Measurements from ENCODE around the gene ZNF662.
A peak's percentile ranks its signal among the peaks of the same experiment; 100 is the strongest.

The ZNF662 gene

DNA sequence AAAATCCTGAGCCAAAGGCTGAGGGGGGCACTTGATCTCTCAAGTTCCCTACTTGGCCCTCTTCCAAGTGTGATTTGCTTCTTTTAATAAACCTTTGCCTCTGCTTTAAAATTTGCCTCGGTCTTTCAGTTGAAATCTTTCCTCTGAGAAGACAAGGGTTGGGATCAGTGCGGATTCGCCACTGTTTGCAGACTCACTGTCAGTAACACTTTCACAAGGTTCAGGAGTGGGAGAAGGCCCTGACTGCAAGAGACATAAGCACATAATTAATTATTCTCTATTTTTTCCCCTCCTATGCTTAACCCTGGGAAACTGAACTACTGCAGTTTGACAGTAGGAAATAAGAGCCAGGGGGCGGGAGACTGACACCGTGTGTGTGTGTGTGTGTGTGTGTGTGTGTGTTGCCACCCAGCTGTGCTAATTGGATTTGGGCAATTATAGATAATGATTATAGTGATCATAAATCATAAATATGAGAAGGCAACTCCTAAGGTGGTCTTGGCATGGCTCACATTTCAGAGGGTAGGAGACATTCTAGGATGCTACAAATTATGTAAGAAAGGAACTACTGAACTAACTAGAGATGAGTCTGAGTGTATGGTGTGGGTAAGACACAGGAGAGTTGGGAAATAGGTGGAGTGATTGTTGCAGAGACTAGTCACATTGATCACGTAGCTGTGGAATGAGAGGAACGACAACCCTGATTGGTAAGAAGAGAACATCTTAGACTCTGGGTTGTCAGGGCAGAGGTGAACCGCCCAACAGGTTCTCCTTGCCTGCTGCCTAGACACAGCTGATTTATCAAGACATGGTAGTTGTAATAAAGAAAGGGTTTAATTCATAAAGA, 5.5 kb upstream of the ZNF662 start:
- peaks cover 3 to 7% of the 10 kb centered on the region in 2 donors for H3K36me3 Mint-ChIP-seq
- H3K9me3 Mint-ChIP-seq: peaks cover 7% of the 10 kb centered on the region in 2 donors
- ATAC-seq (replicated peaks): no peak
- peaks cover 23 to 28% of the 10 kb centered on the region in 2 donors for H3K27me3 Mint-ChIP-seq
- peaks cover 0 to under 1% of the 10 kb centered on the region in 2 donors for H3K4me1 Mint-ChIP-seq
- no peak overlapping the region for H3K4me3 Mint-ChIP-seq
- DNase-seq: no peak
- H3K27ac Mint-ChIP-seq: no peak overlapping the region

DNA sequence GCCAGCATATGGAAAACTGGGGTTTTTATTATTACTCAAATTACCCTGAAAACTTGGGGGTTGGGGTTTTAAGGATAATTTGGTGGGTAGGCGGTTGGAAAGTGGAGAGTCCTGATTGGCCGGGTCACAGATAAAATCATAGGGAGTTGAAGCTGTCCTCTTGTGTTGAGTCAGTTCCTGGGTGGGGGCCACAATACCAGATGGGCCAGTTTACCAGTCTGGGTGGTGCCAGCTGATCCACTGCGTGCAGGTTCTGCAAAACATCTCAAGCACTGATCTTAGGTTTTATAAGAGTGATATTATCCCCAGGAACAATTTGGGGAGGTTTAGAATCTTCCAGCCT, 4.9 kb upstream of the ZNF662 start:
- Mint-ChIP-seq H3K4me3 (no peak overlapping the region), H3K36me3 (peaks cover 3 to 7% of the 10 kb centered on the region in 2 donors), H3K27me3 (peaks cover 28 to 34% of the 10 kb centered on the region in 2 donors), H3K4me1 (peaks cover 2 to 5% of the 10 kb centered on the region in 2 donors), H3K27ac (no peak overlapping the region), H3K9me3 (peaks cover 7% of the 10 kb centered on the region in 2 donors)
- no peak for DNase-seq
- ATAC-seq (replicated peaks): no peak

DNA sequence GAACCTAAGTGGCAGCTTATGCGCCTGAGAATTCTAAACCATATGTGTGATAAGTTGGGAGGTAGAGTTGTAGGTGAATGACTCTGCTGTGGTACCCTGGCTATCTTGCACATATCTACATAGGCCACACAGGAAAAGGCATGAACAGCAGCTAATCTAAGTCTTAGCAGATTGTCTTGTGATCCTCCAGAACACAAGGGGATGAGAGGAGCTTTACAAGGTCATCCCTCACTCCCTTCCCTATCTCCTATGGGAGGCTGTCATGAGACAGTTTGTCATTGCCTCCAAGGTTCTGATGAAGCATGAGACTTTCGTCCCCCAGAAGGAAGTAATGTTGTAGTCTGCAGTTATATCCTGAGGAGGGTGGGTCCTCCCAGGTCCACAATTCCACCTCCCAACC, 3.7 kb upstream of the ZNF662 start:
- Mint-ChIP-seq H3K9me3 (peaks cover 7% of the 10 kb centered on the region in 2 donors), H3K4me3 (no peak overlapping the region), H3K27me3 (peaks cover 38 to 45% of the 10 kb centered on the region in 2 donors), H3K4me1 (peaks cover 8 to 14% of the 10 kb centered on the region in 2 donors), H3K27ac (no peak overlapping the region), H3K36me3 (peaks cover 3 to 7% of the 10 kb centered on the region in 2 donors)
- DNase-seq (no peak), ATAC-seq (replicated peaks) (no peak)

DNA sequence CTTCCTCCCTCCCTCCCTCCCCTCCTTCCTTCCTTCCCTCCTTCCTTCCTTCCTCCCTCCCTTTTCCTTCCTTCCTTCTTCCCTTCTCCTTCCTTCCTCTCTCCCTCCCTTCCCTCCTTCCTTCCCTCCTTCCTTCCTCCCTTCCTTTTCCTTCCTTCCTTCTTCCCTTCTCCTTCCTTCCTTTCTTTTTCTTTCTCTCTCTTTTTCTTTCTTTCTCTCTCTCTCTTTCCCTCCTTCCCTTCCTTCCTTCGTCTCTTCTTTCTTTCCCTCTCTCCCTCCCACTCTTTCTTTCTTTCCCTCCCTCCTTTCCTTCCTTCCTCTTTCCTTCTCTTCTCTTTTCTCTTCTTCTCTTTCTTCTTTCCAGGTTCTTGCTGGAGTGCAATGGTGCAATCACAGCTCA, 1.9 kb upstream of the ZNF662 start:
- H3K36me3 Mint-ChIP-seq: peaks cover 3 to 7% of the 10 kb centered on the region in 2 donors
- H3K4me1 Mint-ChIP-seq: peaks cover 8 to 14% of the 10 kb centered on the region in 2 donors
- ATAC-seq (replicated peaks) (no peak), DNase-seq (no peak)
- no peak overlapping the region for H3K4me3 Mint-ChIP-seq
- no peak overlapping the region for H3K27ac Mint-ChIP-seq
- H3K9me3 Mint-ChIP-seq: peaks cover 7% of the 10 kb centered on the region in 2 donors
- peaks cover 44 to 52% of the 10 kb centered on the region in 2 donors for H3K27me3 Mint-ChIP-seq

DNA sequence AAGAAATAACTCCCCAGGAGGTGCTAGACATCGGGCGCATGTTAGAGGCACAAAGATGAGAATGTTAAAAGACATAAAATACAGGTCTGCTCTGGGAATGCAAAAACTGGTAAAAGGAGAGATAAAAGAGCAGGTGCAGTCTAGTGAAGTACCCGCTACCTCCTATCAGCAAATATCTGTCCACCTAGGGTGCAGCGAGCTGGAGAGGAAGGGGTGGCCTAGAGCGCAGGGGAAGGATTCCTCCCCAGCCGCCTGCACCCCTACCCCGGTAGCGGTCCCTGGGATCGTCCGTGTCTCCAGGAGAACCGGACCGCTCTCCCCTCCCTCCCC, 237 bp upstream of the ZNF662 start:
- peak overlapping the region; percentile 26 for H3K27ac Mint-ChIP-seq

DNA sequence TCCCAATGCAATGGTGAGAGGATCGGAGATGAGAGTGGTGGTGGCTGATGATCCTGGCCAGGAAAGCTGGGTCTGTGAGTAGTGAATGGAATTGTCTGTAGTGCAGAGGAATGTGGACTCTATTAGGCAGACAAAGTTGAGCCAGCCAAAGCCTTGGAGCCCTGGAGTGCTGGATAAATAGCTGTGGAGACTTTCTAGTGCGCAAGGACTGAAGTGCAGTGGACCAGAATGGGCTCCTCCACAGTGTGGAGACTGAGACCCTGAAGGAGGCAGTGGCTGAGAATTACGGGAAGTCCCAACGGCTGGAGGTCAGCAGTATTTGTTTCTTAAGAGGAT, 874 bp downstream of the ZNF662 start:
- no peak for DNase-seq
- Mint-ChIP-seq H3K27ac (no peak overlapping the region), H3K4me3 (peak overlapping the region; percentile 60 to 79), H3K4me1 (peaks cover 8 to 14% of the 10 kb centered on the region in 2 donors), H3K9me3 (peaks cover 7 to 9% of the 10 kb centered on the region in 2 donors), H3K36me3 (peaks cover 5 to 16% of the 10 kb centered on the region in 2 donors), H3K27me3 (peaks cover 39 to 52% of the 10 kb centered on the region in 2 donors)
- ATAC-seq (replicated peaks): no peak

More for the DNA sequence above, 237 bp upstream of the ZNF662 start:
- H3K4me1 Mint-ChIP-seq: peaks cover 8 to 14% of the 10 kb centered on the region in 2 donors
- peaks cover 7 to 9% of the 10 kb centered on the region in 2 donors for H3K9me3 Mint-ChIP-seq
- H3K36me3 Mint-ChIP-seq: peaks cover 5 to 12% of the 10 kb centered on the region in 2 donors
- peak overlapping the region; percentile 60 to 79 for H3K4me3 Mint-ChIP-seq
- H3K27me3 Mint-ChIP-seq: peaks cover 41 to 52% of the 10 kb centered on the region in 2 donors
- no peak for DNase-seq
- ATAC-seq (replicated peaks): peak; percentile 47 to 59

DNA sequence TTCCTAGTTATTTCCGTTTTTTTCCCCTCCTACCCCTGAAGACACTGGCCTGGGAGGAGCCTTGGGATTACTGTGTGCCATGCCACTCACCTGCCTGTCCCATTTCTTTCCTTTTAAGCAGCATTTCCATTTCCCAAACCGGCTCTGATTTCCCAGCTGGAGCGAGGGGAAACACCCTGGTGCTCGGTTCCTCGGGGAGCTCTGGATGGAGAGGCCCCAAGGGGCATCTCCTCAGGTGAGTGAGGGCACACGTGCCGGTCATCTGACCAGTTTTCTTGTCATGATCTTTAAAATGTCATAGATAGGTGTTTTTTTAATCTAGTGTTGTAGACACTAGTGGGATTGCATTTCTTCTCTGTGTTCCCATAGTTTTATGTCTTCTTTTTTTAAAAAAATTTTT, 2.7 kb downstream of the ZNF662 start:
- Mint-ChIP-seq H3K27me3 (peaks cover 35 to 42% of the 10 kb centered on the region in 2 donors), H3K4me3 (no peak overlapping the region), H3K4me1 (peaks cover 8 to 14% of the 10 kb centered on the region in 2 donors), H3K27ac (no peak overlapping the region), H3K36me3 (peaks cover 13 to 23% of the 10 kb centered on the region in 2 donors), H3K9me3 (peaks cover 11 to 13% of the 10 kb centered on the region in 2 donors)
- no peak for ATAC-seq (replicated peaks)
- DNase-seq: no peak

DNA sequence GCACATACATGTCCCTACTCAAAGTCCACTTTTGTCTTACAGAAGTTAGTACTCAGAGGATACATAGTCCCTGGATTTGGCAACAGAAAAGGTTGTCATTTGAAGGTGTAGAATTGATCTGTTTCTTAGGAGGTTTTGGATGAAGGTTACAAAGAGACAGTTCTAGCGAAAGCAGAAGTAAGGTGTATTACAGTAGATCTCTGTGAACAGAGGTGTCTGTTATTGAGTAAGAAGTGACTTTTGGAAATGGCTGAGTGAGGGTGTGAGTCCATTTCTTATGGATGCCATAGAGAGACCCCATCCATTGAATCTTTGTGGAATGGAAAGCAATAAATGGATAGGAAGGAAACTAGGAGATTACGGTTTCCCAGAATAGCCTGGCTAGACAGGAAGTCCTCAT, 5.6 kb downstream of the ZNF662 start:
- Mint-ChIP-seq H3K27me3 (peaks cover 13 to 15% of the 10 kb centered on the region in 2 donors), H3K4me1 (peaks cover 4 to 6% of the 10 kb centered on the region in 2 donors), H3K27ac (no peak overlapping the region), H3K36me3 (peaks cover 21 to 31% of the 10 kb centered on the region in 2 donors), H3K4me3 (no peak overlapping the region), H3K9me3 (peaks cover 16 to 24% of the 10 kb centered on the region in 2 donors)
- no peak for ATAC-seq (replicated peaks)
- DNase-seq: no peak

DNA sequence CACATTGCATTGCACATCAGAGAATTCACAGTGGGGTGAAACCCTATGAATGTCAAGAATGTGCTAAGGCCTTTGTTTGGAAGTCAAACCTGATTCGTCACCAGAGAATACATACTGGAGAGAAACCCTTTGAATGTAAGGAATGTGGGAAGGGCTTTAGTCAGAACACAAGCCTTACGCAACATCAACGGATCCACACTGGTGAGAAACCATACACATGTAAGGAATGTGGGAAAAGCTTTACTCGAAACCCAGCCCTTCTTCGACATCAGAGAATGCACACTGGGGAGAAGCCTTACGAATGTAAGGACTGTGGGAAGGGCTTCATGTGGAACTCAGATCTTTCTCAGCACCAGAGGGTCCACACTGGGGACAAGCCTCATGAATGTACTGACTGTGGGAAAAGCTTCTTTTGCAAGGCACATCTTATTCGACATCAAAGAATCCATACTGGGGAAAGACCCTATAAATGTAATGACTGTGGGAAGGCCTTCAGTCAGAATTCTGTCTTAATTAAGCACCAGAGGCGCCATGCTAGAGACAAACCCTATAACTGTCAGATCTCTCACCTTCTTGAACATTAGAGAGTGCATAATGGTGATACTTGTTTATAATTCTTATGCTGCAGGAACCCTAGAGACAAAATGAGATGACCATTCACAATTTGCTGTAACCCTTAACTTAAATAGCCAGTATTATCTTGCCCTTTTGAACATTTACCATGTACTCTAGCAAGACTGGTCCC, 9.0 kb downstream of the ZNF662 start:
- Mint-ChIP-seq H3K27me3 (no peaks in the 10 kb centered on the region), H3K27ac (no peak overlapping the region), H3K36me3 (peaks cover 21 to 31% of the 10 kb centered on the region in 2 donors), H3K4me3 (no peak overlapping the region), H3K9me3 (peaks cover 22 to 32% of the 10 kb centered on the region in 2 donors), H3K4me1 (no peaks in the 10 kb centered on the region)
- no peak for DNase-seq
- no peak for ATAC-seq (replicated peaks)

DNA sequence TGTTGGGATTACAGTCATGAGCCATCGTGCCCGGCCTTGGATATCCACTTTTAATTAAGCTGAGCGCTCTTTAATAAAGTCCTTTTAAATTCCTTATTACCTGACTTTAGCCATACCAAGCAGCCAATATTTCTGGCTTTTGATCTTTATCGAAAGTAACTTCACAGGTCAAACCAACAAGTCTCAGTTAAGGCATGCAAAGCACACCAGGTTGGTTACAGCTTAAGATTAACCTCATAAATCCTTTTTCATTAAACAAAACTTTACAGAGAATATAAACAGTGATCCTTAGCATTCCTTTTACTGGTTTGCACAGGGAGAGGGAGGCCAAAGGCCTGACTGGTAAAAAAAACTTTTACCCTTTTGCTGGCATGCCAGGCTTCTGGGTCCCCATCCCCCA, 17.7 kb downstream of the ZNF662 start:
- Mint-ChIP-seq H3K27me3 (peaks cover 5 to 6% of the 10 kb centered on the region in 2 donors), H3K9me3 (peaks cover 0 to 6% of the 10 kb centered on the region in 2 donors), H3K36me3 (no peaks in the 10 kb centered on the region), H3K27ac (no peak overlapping the region), H3K4me1 (no peaks in the 10 kb centered on the region), H3K4me3 (no peak overlapping the region)
- no peak for DNase-seq
- no peak for ATAC-seq (replicated peaks)

DNA sequence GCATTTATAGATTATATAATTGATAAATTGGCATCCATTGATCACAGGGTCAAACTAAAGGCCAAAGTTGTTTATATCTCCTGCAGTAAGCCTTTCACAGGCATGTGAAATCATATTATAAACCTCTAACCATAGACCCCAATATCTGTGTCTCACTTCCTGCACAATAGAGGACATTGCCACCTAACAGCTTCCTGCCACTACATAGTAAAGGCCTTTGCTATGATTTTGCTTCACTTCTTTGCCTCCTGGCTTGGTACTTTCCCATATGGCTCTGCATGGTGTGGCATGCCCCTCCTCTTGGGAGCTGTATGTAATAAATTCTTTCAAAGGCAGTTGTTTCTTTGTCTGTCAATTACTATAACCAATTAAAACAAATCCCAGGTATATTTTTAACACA, 20.4 kb downstream of the ZNF662 start:
- Mint-ChIP-seq H3K4me1 (no peaks in the 10 kb centered on the region), H3K4me3 (no peak overlapping the region), H3K9me3 (peaks cover 0 to 4% of the 10 kb centered on the region in 2 donors), H3K27me3 (peaks cover 5 to 12% of the 10 kb centered on the region in 2 donors), H3K27ac (no peak overlapping the region), H3K36me3 (no peaks in the 10 kb centered on the region)
- no peak for ATAC-seq (replicated peaks)
- DNase-seq: no peak

DNA sequence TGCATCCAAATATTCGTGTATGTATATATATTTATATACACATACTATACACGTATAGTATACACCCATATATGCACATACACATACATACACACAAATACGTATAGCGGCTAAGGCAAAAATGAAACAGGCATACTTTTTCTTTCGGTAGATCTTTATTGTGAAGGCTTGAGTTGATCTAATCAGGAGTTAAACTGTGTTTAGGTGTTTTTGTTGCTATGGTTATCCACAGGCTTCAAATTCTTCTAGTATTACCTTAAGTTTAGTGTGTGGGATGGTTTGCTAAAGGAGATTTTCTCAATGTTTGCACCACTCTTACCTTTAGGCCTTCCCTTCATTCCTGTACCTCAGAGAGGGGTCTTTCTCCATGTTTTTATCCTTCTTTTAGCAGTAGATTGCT, 28.2 kb downstream of the ZNF662 start:
- H3K9me3 Mint-ChIP-seq: no peaks in the 10 kb centered on the region
- no peaks in the 10 kb centered on the region for H3K36me3 Mint-ChIP-seq
- no peaks in the 10 kb centered on the region for H3K4me1 Mint-ChIP-seq
- DNase-seq (no peak), ATAC-seq (replicated peaks) (no peak)
- H3K27ac Mint-ChIP-seq: no peak overlapping the region
- no peak overlapping the region for H3K4me3 Mint-ChIP-seq
- peaks cover 23 to 33% of the 10 kb centered on the region in 2 donors for H3K27me3 Mint-ChIP-seq

DNA sequence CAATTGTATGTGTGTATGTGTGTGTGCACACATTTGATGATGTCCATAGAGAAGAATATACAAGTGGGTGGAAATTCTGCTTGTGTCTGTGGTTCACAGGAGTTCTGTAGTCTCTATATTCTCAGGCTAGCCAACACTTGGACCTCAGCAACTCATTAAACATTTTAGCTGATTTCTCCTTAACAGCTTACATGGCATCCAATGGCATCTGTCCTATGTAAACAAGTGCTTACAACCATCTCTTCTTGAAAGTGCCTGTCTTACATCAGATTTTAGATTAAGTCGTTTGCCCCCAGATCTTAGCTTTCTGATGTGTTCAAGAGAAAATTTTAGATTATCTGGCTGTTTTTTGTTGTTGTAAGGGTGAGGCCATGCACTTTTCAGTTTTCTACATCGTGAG, 29.0 kb downstream of the ZNF662 start:
- H3K27ac Mint-ChIP-seq: no peak overlapping the region
- no peak for ATAC-seq (replicated peaks)
- no peaks in the 10 kb centered on the region for H3K9me3 Mint-ChIP-seq
- DNase-seq: no peak
- H3K36me3 Mint-ChIP-seq: no peaks in the 10 kb centered on the region
- H3K4me3 Mint-ChIP-seq: no peak overlapping the region
- H3K4me1 Mint-ChIP-seq: no peaks in the 10 kb centered on the region
- H3K27me3 Mint-ChIP-seq: peaks cover 23 to 37% of the 10 kb centered on the region in 2 donors

DNA sequence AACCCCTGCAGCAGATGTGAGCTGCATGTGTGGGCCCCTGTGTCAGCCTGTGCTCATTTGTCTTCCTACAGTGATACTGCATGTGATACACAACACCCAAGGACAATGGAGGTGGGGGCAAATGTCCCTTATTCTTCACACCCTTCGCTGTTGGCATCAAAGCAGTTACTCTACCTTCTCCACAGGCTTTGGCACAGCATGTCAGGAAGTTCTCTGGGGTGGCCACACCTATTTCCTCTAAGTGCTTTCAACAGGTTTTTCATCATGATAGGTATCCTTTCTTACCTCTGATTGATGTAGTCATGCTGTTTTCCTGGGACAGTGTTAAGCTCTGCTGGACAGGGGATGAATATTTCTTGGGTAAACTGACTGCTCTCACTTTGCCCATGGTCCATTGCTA, 29.5 kb downstream of the ZNF662 start:
- no peaks in the 10 kb centered on the region for H3K36me3 Mint-ChIP-seq
- ATAC-seq (replicated peaks): no peak
- no peak overlapping the region for H3K4me3 Mint-ChIP-seq
- H3K27me3 Mint-ChIP-seq: peaks cover 23 to 38% of the 10 kb centered on the region in 2 donors
- H3K27ac Mint-ChIP-seq: no peak overlapping the region
- no peaks in the 10 kb centered on the region for H3K4me1 Mint-ChIP-seq
- DNase-seq: no peak
- no peaks in the 10 kb centered on the region for H3K9me3 Mint-ChIP-seq

All from stimulated activated naive B cell treated with anti-CD40 and anti-IgM and Interleukin-4, amounts not matched to agents 10 μg/mL and 1 μg/mL and 100 μg/mL, for 72 hours (primary cell).